ENCODE results near the gene OSER1.
"Not testable (repeated sequence)": the region's sequence is repeated elsewhere in the genome, so short reads cannot be mapped to it uniquely, and the experiment has no call there.

Gene OSER1

DNA sequence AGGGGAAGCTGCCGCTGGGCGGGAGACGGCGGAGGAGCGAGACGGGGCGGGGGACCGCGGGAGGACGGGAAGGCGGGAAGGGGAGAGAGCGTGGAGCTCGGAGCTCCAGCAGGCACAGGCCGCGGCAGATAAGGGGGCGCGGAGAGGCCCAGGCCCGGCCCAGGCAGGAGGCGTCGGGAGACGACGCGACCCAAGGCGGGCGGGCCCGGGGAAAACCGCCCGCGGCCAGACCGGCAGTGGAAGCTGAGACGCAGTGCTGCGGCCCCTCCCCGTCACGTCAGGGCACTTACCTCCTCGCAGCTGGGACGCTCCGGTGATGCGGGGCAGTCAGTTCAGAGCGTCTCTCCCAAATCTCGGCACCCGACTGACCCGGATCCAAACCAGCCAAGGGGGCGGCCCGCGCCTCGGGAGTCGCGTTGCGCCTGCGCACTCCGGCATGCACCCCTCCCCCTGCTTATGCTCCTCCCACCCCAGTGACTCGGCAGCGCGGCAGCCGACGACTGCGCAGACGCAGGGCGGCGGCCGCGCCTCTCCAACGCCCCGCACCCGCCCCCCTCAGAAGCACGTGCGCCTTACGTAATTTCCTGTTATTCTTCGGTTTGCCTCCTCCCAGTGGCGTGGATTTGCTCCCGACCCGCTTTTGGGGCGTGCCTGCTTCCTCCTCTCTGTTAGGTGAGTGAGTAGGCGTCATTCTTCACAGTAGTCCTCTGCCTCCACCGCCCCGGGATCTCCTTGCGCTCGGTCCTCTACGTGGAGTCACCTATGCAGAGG is at the start of gene OSER1:
OSER1 (minus strand) TSS at position 366 of the 771 bp plus-strand sequence. CDS start 3,814 bp downstream, outside the sequence.
- peak; percentile 98 for DNase-seq

- DNase-seq, result no peak
Observed at GRCh38 chr20:44258226-44258890, 47.8 kb upstream of the OSER1 start.

DNA sequence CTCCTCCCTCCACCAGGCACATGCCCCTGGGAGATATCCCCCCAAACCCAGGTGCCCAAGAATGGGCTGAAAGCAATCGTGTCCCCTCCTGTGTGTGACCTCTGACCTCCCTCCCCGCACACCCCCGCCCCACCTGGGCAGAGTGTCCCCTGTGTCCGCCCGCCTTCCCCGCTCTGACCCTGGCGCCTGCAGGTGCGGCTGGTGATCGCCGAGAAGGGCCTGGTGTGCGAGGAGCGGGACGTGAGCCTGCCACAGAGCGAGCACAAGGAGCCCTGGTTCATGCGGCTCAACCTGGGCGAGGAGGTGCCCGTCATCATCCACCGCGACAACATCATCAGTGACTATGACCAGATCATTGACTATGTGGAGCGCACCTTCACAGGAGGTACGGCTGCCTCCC is 46.4 kb upstream of the OSER1 start:
- DNase-seq, result no peak

GRCh38 chr20:44255942-44256341 is 45.4 kb upstream of the OSER1 start:
- no peak for DNase-seq

DNA sequence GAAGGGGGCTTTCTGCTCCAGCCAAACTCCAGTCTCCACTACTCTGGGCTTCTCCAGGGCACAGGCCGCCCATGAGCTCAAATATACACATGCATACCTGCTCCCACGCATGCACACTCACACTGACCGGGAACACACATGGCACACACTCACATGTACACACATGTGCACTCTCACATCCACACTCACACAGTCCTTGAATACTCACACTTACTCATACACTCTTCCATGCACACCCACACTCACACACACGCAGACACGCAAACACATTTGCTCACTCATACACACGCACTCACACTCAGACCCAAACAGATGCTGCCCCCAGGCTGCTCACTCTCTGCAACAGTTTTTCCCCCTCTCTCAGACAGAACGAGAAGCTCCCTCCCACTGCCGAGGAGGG is 43.5 kb upstream of the OSER1 start:
- DNase-seq, result no peak

DNA sequence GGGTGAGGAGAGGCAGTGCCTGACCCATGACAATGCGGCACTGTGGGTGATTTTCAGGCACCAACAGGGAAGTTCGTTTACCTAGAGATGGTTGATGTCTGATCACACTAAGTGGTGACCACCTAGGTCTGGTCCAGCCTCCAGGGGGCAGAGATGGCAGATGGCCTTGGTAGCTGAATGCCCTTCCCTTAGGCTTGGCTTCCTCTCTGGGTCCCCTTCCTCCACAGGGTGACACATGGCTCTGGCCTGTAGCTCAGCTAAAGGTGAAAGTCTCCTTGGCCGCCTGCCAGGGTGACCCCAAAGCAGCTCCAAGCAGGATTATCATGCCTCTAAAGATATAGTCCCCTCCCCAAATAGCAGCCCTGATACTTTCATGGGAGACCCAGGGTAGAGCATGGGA is 43.0 kb upstream of the OSER1 start:
- DNase-seq, result no peak

DNA sequence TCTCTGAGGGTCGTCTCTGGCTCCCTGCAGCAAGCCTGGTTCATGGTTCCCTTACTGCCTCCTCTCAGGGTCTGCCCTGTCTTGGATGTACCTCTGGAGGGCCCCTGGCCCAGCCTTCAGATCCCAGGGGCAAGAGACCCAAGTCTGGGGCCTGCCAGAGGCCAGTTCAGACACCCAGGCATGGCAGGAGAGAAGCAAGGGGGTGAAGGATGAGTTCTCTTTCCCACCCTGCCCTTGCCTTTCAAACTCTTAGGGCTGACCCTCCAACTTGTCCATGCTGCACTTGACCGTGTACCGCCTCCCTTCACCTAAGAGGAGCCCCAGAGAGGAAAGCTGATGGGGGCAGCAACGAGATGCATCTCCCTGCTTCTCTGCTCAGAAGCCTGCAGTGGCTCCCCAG is 40.7 kb upstream of the OSER1 start:
- DNase-seq, result no peak

DNA sequence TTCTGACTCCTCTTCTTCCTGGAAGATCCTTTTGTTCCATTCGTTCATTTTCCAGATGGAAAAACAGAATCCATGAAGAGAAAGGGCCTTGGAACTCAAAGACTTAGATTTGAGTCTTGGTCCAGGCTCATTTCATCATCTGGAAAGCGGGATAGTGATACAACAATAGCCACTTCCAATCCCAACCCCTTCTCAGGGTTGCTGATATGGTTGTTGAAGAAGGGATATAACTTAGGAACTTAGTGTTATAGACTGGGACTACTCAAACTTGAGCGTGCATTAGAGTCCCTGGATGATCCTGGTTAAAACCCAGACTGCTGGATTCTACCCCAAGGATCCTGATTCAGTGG is 37.8 kb upstream of the OSER1 start:
- DNase-seq, result no peak

DNA sequence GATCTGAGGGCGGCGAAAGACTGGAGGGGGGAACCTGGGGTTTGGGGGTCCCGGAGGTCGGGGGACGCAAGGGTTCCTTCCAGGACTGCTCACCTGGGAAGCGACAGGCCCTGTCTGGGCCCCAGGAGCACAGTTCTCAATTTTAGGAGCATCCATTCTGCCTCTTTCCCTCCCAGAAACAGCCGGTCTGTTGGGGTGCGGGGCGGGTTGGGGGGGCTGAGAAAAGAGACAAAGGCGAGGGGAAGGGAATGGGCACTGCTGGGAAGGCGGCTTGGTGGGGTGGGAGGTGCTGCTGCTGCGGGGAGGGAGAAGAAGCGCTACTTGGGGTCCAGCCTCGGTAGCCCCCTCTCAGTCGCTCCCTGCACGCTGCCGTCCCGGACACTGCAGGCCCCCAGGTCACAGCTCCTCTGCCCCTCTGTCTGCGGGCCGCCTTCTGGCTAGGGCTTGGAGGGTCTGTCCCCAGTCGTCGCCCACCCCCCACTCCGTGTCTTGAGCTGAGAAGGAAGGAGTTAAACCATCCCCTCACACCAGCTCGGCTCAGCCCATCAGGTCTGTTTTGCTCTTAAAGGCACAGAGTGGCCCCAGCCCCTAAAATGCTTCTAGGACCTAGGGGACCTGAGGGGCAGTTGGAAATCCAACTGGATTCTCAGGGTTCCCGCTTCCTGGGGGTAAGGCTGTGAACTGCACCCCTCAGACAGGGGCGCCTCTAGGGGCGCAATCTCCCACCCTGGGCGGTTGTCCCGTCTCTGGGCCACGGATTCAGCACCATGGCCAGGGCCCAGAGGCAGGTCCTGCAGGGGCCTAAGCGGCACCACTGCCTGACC is 37.2 kb upstream of the OSER1 start:
- DNase-seq, result no peak

DNA sequence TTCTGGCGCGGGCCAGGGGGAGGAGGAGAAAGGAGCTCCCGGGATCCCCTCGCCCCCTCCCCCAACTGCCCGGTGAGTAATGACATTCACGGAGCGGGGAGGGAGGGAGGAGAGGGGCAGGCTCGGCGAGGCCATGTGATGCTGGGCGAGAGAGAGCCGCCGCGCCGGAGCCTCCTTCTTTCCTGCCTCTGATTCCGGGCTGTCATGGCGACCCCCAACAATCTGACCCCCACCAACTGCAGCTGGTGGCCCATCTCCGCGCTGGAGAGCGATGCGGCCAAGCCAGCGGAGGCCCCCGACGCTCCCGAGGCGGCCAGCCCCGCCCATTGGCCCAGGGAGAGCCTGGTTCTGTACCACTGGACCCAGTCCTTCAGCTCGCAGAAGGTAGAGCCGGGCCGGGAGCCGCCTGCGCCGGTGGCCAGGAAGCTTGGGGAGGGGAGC is 36.6 kb upstream of the OSER1 start, which contains the start of gene GDAP1L1:
GDAP1L1 (plus strand) TSS at position 178 of the 441 bp plus-strand sequence; CDS start at position 205, 27 bp downstream.
- DNase-seq, result no peak

DNA sequence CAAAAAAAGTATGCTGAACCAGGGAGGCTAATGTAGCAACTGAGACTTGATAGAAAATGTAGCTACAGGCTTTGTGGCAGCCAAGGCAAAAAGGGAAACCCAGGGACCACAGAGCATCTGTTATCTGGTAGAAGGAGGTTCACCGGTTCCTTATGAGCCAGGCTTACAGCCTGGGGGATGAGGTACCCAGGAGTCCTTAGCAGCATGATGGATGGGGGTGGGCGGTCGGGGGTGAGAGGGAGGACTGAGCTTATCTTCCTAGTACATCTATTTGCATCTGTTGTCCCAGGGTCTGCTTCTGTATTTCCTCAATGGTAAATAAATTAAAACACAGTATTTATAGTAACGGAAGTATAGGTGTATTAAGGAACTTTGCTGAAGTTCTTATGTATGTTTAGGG is 35.4 kb upstream of the OSER1 start:
- DNase-seq, result no peak

- DNase-seq, result no peak
Observed at GRCh38 chr20:44241796-44242195, 31.2 kb upstream of the OSER1 start.

- DNase-seq, result not testable (repeated sequence)
Observed at GRCh38 chr20:44236840-44237239, 26.3 kb upstream of the OSER1 start.

DNA sequence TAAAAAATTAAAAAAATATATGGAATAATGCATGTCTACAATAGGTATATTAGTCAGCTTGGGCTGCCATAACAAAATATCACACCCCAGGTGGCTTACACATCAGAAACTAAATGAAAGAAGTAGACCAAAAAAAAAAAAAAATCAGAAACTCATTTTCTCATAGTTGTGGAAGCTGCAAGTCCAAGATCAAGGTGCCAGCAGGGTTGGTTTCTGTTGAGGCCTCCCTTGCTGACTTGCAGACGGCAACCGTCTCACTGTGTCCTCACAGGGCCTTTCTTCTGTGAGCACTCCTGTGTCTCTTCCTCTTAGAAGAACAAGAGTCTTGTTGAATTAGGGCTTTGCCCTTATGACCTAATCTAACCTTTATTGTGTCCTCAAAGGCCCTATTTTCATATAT is 25.1 kb upstream of the OSER1 start:
- no peak for DNase-seq

DNA sequence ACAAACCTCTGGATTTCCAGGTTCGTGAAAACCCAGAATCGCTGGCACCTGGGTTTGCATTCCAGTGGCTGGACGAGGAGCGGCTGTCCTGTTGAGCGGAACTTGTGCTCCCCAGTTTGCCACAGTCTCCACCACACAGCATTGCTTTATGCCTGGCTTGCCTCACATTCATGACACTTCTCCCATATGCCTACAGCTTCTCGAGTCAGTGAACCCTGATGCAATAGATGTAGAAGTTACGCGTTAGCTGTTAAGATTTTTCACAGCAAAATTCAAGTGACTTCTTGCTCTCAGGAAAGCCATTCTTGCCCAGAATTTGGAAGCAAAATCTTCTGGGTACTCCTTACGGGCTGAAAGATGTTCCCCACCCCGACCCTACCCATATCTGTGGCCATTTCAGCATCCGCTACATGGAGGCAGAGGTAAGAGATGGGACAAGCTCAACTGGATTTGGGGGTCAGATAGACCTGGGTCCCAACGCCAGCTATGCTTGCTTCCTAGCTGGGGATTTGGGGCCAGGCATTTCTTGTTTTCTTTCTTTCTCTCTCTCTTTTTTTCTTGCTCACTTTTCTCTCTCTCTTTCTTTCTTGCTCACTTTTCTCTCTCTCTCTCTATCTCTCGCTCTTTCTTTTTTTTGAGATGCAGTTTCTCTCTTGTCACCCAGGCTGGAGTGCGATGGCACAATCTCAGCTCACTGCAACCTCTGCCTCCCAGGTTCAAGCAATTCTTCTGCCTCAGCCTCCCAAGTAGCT is 24.2 kb upstream of the OSER1 start:
- DNase-seq, result no peak

DNA sequence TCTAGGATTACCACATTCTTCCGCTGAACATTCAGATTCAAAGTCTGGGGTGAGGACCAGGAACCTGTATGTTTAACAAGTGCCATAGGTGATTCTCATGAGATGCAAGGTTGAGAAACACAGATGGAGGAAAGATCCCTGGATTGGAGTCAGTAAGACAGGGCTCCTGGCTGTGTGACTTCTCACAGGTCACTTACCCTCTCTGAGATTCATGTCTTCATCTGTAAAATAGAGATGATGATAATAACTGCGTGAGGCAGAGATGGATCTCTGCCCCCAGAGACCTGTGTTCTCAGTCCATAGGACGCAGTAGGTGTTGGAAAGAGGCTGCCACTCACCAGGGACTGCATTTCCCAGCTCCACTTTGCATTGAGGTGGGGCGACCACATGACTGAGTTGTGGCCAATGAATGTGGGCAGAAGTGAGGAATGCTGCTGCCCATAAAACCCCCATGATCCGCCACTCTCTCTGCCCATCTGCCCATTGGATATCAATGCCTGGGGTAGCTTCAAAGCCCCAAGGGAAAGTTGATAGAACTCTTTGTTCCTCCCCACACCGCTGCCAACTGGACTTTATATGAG is 23.0 kb upstream of the OSER1 start:
- no peak for DNase-seq

DNA sequence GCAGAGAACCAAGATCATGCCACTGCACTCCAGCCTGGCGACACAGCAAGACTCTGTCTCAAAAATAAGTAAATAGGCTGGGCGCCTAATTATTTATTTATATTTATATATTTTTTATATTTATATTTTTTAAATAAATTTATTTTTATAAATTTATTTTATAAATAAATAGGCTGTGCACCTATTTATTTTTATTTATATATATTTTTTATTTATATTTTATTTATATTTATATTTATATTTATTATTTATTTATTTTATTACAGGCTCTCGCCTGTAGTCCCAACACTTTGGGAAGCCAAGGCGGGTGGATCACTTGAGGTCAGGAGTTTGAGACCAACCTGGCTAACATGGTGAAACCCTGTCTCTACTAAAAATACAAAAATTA is 21.9 kb upstream of the OSER1 start:
- DNase-seq, result not testable (repeated sequence)

- no peak for DNase-seq
Observed at GRCh38 chr20:44231713-44232468, 21.3 kb upstream of the OSER1 start.

- DNase-seq, result no peak
Observed at GRCh38 chr20:44231193-44231592, 20.6 kb upstream of the OSER1 start.

DNA sequence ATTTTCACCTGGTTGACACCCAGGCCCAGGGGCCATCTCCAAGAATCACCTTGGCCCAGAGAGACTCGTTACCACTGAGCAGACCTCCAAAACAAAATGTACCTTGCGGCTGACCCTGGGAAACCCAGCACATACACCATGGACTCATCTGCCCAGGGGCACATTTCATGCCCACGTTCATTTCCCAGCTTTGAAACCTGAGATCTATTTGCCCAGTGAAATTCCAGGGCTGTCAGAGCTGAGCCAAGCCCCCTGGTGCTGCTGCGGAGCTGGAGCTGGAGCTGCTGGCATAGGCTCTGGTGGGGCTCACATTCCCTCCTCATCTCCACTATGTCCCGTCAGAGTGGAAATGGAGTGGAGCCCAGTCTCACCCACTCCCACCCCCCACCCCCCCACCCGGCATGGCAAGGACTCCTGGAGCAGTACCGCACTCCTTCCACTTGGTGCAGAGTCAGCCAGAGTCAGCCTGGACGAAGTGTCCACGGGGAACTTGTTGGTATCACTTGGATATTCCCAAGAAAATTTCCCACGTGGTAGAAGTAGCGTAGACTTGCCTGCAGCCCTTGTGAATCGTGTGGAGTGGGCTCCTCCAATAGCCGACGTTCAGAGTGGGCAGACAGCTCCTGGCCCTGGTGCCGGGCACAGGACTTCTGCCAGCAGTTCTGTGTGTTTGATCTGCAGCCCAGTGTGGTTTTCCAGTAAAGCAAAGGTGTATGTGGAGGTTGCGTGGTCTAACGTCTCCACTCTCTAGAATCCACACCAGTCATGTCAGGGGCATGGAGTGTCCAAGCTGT is 18.1 kb upstream of the OSER1 start:
- no peak for DNase-seq

GRCh38 chr20:44224637-44225036 is 14.1 kb upstream of the OSER1 start:
- DNase-seq, result no peak
